CD8-positive, alpha-beta memory T cell (primary cell): ENCODE results near the gene RCE1. TPM values are rescaled to one million over a fixed set of nuclear protein-coding genes. Genes with fewer than 3 reads are reported as not detected.
A peak's percentile ranks its signal among the peaks of the same experiment; 100 is the strongest.

Source experiments
- CTCF ChIA-PET: fragments of 350-600 bp; sonication (Branson Sonifier 250); formaldehyde crosslinking; loops from one replicate; lab custom pipeline; 2021; ENCODE audit warnings: antibody characterized with exemption; lab: Charles Lee
- POLR2A ChIA-PET: fragments of 350-600 bp; sonication (Branson Sonifier 250); formaldehyde crosslinking; loops from one replicate; lab custom pipeline; 2021; ENCODE audit warnings: antibody characterized with exemption; lab: Charles Lee
- DNase-seq, 5 donors: peaks; one replicate each; pipeline versions ENCODE4 v3.0.0 to v3.0.0-alpha.2; 2020 to 2022; ENCODE audit warnings: mixed read lengths in 1 of 5
- H3K27ac ChIP-seq: one replicate; pipeline ENCODE4 v1.7.0; 2013; ENCODE audit warnings: low read depth, mild to moderate bottlenecking, low read length, moderate library complexity
- H3K27me3 ChIP-seq: 2 replicates; pipeline ENCODE4 v1.7.0; 2013; ENCODE audit warnings: low read length, mild to moderate bottlenecking; ENCODE audit not compliant: insufficient read depth, poor library complexity, severe bottlenecking
- H3K36me3 ChIP-seq: 2 replicates; pipeline ENCODE4 v1.7.0; 2013; ENCODE audit warnings: mild to moderate bottlenecking, low read length, moderate library complexity; ENCODE audit not compliant: insufficient read depth
- H3K4me1 ChIP-seq: 2 replicates; pipeline ENCODE4 v1.7.0; 2013; ENCODE audit warnings: mild to moderate bottlenecking, low read length, moderate library complexity; ENCODE audit not compliant: insufficient read depth
- H3K4me3 ChIP-seq: 2 replicates; pipeline ENCODE4 v1.7.0; 2013; ENCODE audit warnings: mild to moderate bottlenecking, low read length
- H3K9me3 ChIP-seq: 2 replicates; pipeline ENCODE4 v1.7.0; 2013; ENCODE audit warnings: mild to moderate bottlenecking, low read length
- H3K27ac Mint-ChIP-seq, 8 donors: one replicate each; pipeline ENCODE4 v1.8.0; 2020 to 2021; ENCODE audit warnings: mixed read lengths in 8 of 8, mild to moderate bottlenecking in 6 of 8, inconsistent platforms in 3 of 8, moderate library complexity in 3 of 8
- H3K27me3 Mint-ChIP-seq, 2 donors: one replicate each; pipeline ENCODE4 v1.8.0; 2020 to 2021; ENCODE audit warnings: mixed read lengths in 2 of 2, mild to moderate bottlenecking in 1 of 2, moderate library complexity in 1 of 2
- H3K36me3 Mint-ChIP-seq, 3 donors: one replicate each; pipeline ENCODE4 v1.8.0; 2020 to 2021; ENCODE audit warnings: mixed read lengths in 3 of 3, inconsistent platforms in 1 of 3, mild to moderate bottlenecking in 1 of 3
- H3K4me1 Mint-ChIP-seq, 3 donors: one replicate each; pipeline ENCODE4 v1.8.0; 2020 to 2021; ENCODE audit warnings: mixed read lengths in 3 of 3, inconsistent platforms in 1 of 3, mild to moderate bottlenecking in 1 of 3
- H3K4me3 Mint-ChIP-seq, 7 donors: one replicate each; pipeline ENCODE4 v1.8.0; 2020 to 2021; ENCODE audit warnings: mixed read lengths in 7 of 7, mild to moderate bottlenecking in 6 of 7, moderate library complexity in 4 of 7, inconsistent platforms in 2 of 7
- H3K9me3 Mint-ChIP-seq, 5 donors: one replicate each; pipeline ENCODE4 v1.8.0; 2020 to 2022; ENCODE audit warnings: mixed read lengths in 5 of 5, mild to moderate bottlenecking in 3 of 5, moderate library complexity in 2 of 5, inconsistent platforms in 1 of 5
- polyA plus RNA-seq: library from polyadenylated mRNA; unstranded; fragments of 300-500 nt; fragmentation: Illumina TruSeq; gene quantifications from one replicate; pipeline ENCODE4 v1.2.3, GENCODE V29; 2021
- total RNA-seq, 2 experiments: library from RNA; stranded (reverse); gene quantifications; one replicate each; pipeline ENCODE4 v1.2.3, GENCODE V29; 2021

The RCE1 gene
- total and polyA plus RNA-seq, 3 experiments from 2014 or later = 32.8 to 41.2 (median 34.1) TPM

DNA sequence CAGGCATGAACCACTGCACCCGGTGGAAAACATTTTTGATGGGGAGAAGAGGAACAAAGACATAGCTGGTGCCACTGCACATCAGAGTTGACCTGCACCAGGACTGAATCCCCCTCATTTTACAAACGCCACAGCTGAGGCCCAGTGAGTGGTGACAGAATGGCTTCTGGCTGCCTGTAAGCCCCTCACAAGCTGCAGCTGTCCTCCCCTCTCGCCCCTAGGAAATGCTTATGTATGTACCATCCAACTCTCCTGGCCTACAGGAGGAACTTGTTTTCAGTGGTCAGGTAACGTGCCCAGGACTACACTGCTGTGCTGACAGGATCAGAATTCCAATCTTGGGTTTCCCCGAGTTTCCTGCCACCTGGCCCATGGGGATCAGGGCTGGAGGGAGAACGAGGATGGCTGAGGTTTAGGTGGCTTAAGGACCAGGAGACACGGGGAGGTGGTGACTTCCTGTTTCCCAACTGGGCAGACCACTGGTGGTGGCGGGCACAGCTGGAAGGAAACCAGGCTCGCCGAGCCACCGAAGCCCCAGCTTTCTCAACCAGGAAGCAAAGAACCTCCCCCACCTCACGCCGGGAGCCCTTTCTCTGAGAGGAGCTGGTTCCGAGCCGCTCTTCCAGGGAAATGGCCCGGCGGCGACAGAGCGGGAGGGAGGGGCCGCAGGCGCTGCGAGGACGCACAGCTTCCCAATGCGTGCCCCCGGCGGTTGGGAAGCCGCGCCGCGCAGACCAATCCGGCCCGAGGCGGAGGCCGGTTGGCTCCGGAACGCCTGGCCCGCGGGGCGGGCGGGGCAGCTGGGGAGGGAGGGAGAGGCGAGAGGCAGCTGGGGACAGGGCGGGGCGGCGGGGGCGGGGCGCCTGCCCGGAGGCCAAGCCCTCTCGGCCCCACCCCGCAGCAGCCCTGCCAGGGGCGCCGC, 12.6 kb downstream of the RCE1 start:
- Mint-ChIP-seq H3K4me3 (peak overlapping the region; percentile 82 to 90 (median 88)), H3K9me3 (no peaks in the 10 kb centered on the region), H3K27ac (peak overlapping the region; percentile 62 to 96 (median 82)), H3K36me3 (no peaks in the 10 kb centered on the region), H3K4me1 (peaks cover 6 to 7% (median 6%) of the 10 kb centered on the region in 3 donors), H3K27me3 (peaks cover 0 to 1% of the 10 kb centered on the region in 2 donors)
- H3K27me3 ChIP-seq = no peaks in the 10 kb centered on the region
- H3K36me3 ChIP-seq = no peaks in the 10 kb centered on the region
- ChIA-PET POLR2A (interaction anchor here (0.5 to 3.9 kb wide), 5 partner anchors 12 to 1284 kb away, joined by 3 to 45 read pairs (median 3); partner anchors contain the start of genes KDM2A and RCE1), CTCF (interaction anchor here (0.6 kb wide), 1 partner anchor 28 kb away, joined by 3 read pairs; no protein-coding TSS in a partner anchor)
- H3K4me1 ChIP-seq = peaks cover 6% of the 10 kb centered on the region
- no peaks in the 10 kb centered on the region for H3K9me3 ChIP-seq
- peak in 4 of 5 donors; percentile 76 to 86 (median 80) for DNase-seq
- H3K27ac ChIP-seq = peak overlapping the region; percentile 87
- peak overlapping the region; percentile 66 for H3K4me3 ChIP-seq

DNA sequence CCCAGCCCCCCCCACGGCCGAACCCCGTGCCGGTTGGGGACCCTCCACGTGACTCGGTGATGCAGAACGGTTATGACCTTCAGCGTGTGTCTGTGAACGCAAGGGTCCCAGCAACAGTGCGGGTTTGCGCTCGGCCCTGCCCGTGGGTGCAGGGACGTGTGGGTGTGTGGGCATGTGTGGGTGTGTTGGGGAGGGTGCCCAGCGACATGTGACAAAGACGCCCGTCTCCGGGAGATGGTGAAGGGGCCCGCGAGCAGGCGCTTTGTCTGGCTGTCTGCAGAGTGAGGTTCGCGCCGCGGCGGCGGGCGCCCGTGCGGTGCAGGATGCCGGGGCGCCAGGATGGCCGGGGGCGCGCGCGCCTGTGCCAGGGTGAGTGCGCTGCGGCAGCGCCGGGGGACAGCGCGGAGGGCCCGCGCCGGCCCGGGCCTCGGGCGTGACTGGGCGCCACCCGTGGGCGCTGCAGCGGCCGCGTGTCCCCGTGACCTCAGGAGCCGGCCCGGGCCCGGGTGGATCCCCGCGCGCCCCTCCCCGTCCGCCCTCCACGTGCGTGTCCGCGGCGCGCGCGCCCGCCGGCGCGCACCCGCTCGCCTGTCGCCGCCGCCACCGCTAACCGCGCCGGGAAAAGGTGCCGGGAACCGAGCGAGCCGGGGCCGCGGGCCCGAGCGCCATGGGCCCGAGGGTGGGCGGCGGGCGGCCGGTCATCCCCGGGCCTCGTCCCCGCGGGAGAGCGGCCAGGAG, 13.4 kb downstream of the RCE1 start, which contains the start of gene LRFN4:
TSS of gene LRFN4 (plus strand) at position 569 of the 738 bp plus-strand sequence. CDS start 681 bp downstream, outside the sequence.
- Histone ChIP-seq H3K4me1 (peaks cover 6% of the 10 kb centered on the region), H3K4me3 (peak within 1 kb of the TSS; percentile 66), H3K36me3 (no peaks in the 10 kb centered on the region), H3K9me3 (no peaks in the 10 kb centered on the region), H3K27ac (peak within 1 kb of the TSS; percentile 87), H3K27me3 (no peaks in the 10 kb centered on the region)
- ChIA-PET POLR2A (interaction anchor here (0.5 to 3.9 kb wide), 4 partner anchors 13 to 299 kb away, joined by 3 to 45 read pairs (median 3); partner anchors contain the start of genes KDM2A and RCE1), CTCF (no interaction called here)
- H3K27ac Mint-ChIP-seq = peak within 1 kb of the TSS in 7 of 8 donors; percentile 68 to 96 (median 86)
- peak within 1 kb of the TSS; percentile 87 to 94 (median 89) for H3K4me3 Mint-ChIP-seq
- H3K27me3 Mint-ChIP-seq = peaks cover 0 to 1% of the 10 kb centered on the region in 2 donors
- no peaks in the 10 kb centered on the region for H3K9me3 Mint-ChIP-seq
- no peaks in the 10 kb centered on the region for H3K36me3 Mint-ChIP-seq
- peaks cover 6 to 7% (median 6%) of the 10 kb centered on the region in 3 donors for H3K4me1 Mint-ChIP-seq
- DNase-seq = peak in 2 of 5 donors; percentile 56 to 72

DNA sequence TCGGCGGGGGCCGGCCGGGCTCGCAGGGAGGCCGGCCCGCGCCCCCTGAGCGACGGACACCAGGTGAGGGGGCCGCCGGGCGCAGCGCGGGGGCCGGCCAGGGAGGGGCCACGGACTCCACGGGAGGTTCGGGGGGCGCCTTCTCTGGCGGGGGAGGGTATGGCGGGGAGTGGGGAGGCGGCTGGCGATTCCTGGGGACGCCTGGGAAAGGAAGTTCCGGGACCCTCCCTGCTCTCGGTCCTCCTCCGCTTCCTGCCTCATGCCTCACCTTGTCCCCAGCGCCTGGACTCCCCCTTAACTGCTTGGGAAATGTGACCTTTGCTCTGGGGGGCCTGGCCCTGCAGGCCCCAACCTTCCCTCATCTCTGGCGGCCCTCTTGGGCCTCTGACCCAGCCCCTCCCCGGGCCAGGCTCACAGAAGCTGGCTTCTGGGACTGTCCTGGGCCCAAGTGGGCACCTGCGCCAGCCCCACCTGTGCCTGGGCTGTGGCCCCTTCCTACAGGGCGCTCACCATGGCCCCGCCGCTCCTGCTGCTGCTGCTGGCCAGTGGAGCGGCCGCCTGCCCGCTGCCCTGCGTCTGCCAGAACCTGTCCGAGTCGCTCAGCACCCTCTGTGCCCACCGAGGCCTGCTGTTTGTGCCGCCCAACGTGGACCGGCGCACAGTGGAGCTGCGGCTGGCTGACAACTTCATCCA, 14.1 kb downstream of the RCE1 start:
- Histone ChIP-seq H3K4me3 (no peak overlapping the region), H3K4me1 (peaks cover 6% of the 10 kb centered on the region), H3K9me3 (no peaks in the 10 kb centered on the region), H3K27ac (no peak overlapping the region), H3K27me3 (no peaks in the 10 kb centered on the region), H3K36me3 (no peaks in the 10 kb centered on the region)
- peaks cover 6 to 7% (median 6%) of the 10 kb centered on the region in 3 donors for H3K4me1 Mint-ChIP-seq
- ChIA-PET POLR2A (no interaction called here), CTCF (no interaction called here)
- no peaks in the 10 kb centered on the region for H3K27me3 Mint-ChIP-seq
- DNase-seq = no peak
- peak overlapping the region in 2 of 8 donors; percentile 45 to 46 for H3K27ac Mint-ChIP-seq
- H3K9me3 Mint-ChIP-seq = no peaks in the 10 kb centered on the region
- H3K36me3 Mint-ChIP-seq = no peaks in the 10 kb centered on the region
- H3K4me3 Mint-ChIP-seq = peak overlapping the region; percentile 68 to 86 (median 79)

DNA sequence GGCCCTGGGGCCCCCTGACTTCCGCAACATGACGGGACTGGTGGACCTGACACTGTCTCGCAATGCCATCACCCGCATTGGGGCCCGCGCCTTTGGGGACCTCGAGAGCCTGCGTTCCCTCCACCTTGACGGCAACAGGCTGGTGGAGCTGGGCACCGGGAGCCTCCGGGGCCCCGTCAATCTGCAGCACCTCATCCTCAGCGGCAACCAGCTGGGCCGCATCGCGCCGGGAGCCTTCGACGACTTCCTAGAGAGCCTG, 14.6 kb downstream of the RCE1 start:
- CTCF ChIA-PET = no interaction called here
- no peak overlapping the region for H3K27ac Mint-ChIP-seq

DNA sequence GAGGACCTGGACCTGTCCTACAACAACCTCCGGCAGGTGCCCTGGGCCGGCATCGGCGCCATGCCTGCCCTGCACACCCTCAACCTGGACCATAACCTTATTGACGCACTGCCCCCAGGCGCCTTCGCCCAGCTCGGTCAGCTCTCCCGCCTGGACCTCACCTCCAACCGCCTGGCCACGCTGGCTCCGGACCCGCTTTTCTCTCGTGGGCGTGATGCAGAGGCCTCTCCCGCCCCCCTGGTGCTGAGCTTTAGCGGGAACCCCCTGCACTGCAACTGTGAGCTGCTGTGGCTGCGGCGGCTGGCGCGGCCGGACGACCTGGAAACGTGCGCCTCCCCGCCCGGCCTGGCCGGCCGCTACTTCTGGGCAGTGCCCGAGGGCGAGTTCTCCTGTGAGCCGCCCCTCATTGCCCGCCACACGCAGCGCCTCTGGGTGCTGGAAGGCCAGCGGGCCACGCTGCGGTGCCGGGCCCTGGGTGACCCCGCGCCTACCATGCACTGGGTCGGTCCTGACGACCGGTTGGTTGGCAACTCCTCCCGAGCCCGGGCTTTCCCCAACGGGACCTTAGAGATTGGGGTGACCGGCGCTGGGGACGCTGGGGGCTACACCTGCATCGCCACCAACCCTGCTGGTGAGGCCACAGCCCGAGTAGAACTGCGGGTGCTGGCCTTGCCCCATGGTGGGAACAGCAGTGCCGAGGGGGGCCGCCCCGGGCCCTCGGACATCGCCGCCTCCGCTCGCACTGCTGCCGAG, 15.1 kb downstream of the RCE1 start:
- POLR2A ChIA-PET = no interaction called here
- Histone ChIP-seq H3K27me3 (no peaks in the 10 kb centered on the region), H3K27ac (no peak overlapping the region), H3K36me3 (no peaks in the 10 kb centered on the region), H3K4me1 (peaks cover 6% of the 10 kb centered on the region), H3K4me3 (no peak overlapping the region), H3K9me3 (no peaks in the 10 kb centered on the region)
- Mint-ChIP-seq H3K27me3 (no peaks in the 10 kb centered on the region), H3K36me3 (no peaks in the 10 kb centered on the region), H3K4me3 (peak overlapping the region in 6 of 7 donors; percentile 15 to 78 (median 62)), H3K9me3 (no peaks in the 10 kb centered on the region), H3K27ac (no peak overlapping the region), H3K4me1 (peaks cover 6 to 7% (median 6%) of the 10 kb centered on the region in 3 donors)
- no peak for DNase-seq
- CTCF ChIA-PET = no interaction called here

More for the DNA sequence above, 14.6 kb downstream of the RCE1 start:
- Histone ChIP-seq H3K9me3 (no peaks in the 10 kb centered on the region), H3K36me3 (no peaks in the 10 kb centered on the region), H3K4me1 (peaks cover 6% of the 10 kb centered on the region), H3K27ac (no peak overlapping the region), H3K4me3 (no peak overlapping the region), H3K27me3 (no peaks in the 10 kb centered on the region)
- no peaks in the 10 kb centered on the region for H3K9me3 Mint-ChIP-seq
- POLR2A ChIA-PET = no interaction called here
- peak overlapping the region in 6 of 7 donors; percentile 15 to 79 (median 62) for H3K4me3 Mint-ChIP-seq
- H3K36me3 Mint-ChIP-seq = no peaks in the 10 kb centered on the region
- H3K27me3 Mint-ChIP-seq = no peaks in the 10 kb centered on the region
- peaks cover 6 to 7% (median 6%) of the 10 kb centered on the region in 3 donors for H3K4me1 Mint-ChIP-seq
- DNase-seq = no peak

DNA sequence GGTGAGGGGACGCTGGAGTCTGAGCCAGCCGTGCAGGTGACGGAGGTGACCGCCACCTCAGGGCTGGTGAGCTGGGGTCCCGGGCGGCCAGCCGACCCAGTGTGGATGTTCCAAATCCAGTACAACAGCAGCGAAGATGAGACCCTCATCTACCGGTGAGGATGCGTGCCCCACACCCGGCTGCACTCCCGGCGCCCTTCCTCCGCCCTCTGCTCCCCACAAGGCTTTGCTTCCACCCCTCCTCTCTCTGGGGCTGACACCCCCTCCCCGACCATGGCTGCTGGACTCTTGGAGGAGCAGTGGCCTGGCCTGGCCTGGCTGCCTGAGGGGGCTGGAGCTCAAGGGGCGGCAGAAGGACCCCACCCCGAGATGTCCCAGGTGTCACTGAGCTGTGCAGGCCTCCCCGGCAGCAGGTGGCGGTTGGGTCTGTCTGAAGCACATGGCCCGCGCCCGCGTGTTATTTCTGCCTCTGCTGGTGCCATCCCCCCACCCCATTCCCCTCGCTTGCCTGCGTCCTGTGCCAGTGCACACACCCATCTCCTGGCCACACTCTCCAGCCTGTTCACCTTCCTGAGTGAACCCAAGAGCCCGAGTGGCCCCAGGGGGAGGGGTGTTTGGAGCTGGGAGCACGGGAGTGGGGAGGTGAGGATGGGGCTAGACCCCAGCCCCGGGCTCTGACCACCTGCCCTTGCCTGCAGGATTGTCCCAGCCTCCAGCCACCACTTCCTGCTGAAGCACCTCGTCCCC, 15.9 kb downstream of the RCE1 start:
- Mint-ChIP-seq H3K9me3 (no peaks in the 10 kb centered on the region), H3K27me3 (no peaks in the 10 kb centered on the region), H3K4me1 (peaks cover 4 to 6% (median 6%) of the 10 kb centered on the region in 3 donors), H3K27ac (no peak overlapping the region), H3K36me3 (no peaks in the 10 kb centered on the region), H3K4me3 (peak overlapping the region in 3 of 7 donors; percentile 18 to 54 (median 35))
- ChIA-PET POLR2A (no interaction called here), CTCF (no interaction called here)
- no peaks in the 10 kb centered on the region for H3K9me3 ChIP-seq
- H3K4me1 ChIP-seq = peaks cover 6% of the 10 kb centered on the region
- no peak for DNase-seq
- H3K36me3 ChIP-seq = no peaks in the 10 kb centered on the region
- H3K27me3 ChIP-seq = no peaks in the 10 kb centered on the region
- H3K27ac ChIP-seq = no peak overlapping the region
- no peak overlapping the region for H3K4me3 ChIP-seq
